ENCODE data around the gene GKN2. TPM values are rescaled to one million over a fixed set of nuclear protein-coding genes. Genes with fewer than 3 reads are reported as not detected.

The GKN2 gene
- total RNA-seq, 1 experiment from 2014 or later: not detected

DNA sequence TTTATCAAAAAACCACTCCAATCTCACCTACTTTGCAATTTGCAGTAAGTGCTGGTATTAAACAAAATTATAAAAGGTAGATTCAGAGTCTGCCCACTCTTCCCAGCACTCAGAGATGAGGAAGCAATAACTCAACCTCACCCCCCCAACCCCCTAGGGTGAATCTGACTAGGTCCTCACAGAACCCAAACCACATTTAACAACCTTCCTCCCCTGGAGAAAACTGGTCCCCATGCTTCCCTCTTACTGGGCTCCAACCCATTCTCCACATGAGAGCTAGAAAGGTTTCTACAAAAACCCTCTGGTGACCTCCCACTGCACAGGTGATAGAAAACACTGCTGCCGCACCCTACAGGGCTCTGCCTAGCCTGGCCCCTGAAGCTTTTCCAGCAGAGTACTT, 41.0 kb downstream of the GKN2 start:
- DNase-seq (ENCODE audit: low read depth, low spot score): no peak
- H2AFZ ChIP-seq (ENCODE audit: low read depth, low read length, poor library complexity, severe bottlenecking): no peak overlapping the region
- no peak for ATAC-seq
- no peaks in the 10 kb centered on the region for H3K9me2 ChIP-seq (ENCODE audit: insufficient read depth)
- H3K4me3 ChIP-seq (replicated peaks in 1 of 2; ENCODE audit: low read depth in 1 of 2, low read length in 2 of 2): no peak overlapping the region
- TF ChIP-seq SP1 (IDR thresholded peaks at IDR 0.05; ENCODE audit: low read depth): no peak
- TF ChIP-seq SIN3A (IDR thresholded peaks at IDR 0.05; ENCODE audit: low read depth): no peak
- TF ChIP-seq POLR2AphosphoS5 (IDR thresholded peaks at IDR 0.05; ENCODE audit: low read depth, low read length): no peak
- TF ChIP-seq, protein P1, sequence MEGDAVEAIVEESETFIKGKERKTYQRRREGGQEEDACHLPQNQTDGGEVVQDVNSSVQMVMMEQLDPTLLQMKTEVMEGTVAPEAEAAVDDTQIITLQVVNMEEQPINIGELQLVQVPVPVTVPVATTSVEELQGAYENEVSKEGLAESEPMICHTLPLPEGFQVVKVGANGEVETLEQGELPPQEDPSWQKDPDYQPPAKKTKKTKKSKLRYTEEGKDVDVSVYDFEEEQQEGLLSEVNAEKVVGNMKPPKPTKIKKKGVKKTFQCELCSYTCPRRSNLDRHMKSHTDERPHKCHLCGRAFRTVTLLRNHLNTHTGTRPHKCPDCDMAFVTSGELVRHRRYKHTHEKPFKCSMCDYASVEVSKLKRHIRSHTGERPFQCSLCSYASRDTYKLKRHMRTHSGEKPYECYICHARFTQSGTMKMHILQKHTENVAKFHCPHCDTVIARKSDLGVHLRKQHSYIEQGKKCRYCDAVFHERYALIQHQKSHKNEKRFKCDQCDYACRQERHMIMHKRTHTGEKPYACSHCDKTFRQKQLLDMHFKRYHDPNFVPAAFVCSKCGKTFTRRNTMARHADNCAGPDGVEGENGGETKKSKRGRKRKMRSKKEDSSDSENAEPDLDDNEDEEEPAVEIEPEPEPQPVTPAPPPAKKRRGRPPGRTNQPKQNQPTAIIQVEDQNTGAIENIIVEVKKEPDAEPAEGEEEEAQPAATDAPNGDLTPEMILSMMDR (IDR thresholded peaks at IDR 0.05 in 2 of 3, conservative IDR thresholded peaks at IDR 0.05 in 1 of 3; ENCODE audit: borderline replicate concordance in 1 of 3, insufficient read depth in 1 of 3, low read depth in 2 of 3, low read length in 2 of 3): no peak
- no peak for TF ChIP-seq EGR1 (IDR thresholded peaks at IDR 0.05; ENCODE audit: low read depth)
- TF ChIP-seq EZH2phosphoT487 (IDR thresholded peaks at IDR 0.05; ENCODE audit: borderline replicate concordance): no peak
- no peak for TF ChIP-seq YY1 (IDR thresholded peaks at IDR 0.05; ENCODE audit: extremely low read depth, insufficient replicate concordance, low read depth, low read length)
- TF ChIP-seq TCF7L2 (IDR thresholded peaks at IDR 0.05; ENCODE audit: borderline replicate concordance, extremely low read depth, insufficient read depth, insufficient read length): no peak
- no peak for TF ChIP-seq JUND (IDR thresholded peaks at IDR 0.05)
- TF ChIP-seq CBX3 (IDR thresholded peaks at IDR 0.05; ENCODE audit: low read depth): no peak
- no peak for TF ChIP-seq POLR2A (IDR thresholded peaks at IDR 0.05; ENCODE audit: borderline replicate concordance, extremely low read depth, insufficient read depth, insufficient read length)
- TF ChIP-seq, protein P2, sequence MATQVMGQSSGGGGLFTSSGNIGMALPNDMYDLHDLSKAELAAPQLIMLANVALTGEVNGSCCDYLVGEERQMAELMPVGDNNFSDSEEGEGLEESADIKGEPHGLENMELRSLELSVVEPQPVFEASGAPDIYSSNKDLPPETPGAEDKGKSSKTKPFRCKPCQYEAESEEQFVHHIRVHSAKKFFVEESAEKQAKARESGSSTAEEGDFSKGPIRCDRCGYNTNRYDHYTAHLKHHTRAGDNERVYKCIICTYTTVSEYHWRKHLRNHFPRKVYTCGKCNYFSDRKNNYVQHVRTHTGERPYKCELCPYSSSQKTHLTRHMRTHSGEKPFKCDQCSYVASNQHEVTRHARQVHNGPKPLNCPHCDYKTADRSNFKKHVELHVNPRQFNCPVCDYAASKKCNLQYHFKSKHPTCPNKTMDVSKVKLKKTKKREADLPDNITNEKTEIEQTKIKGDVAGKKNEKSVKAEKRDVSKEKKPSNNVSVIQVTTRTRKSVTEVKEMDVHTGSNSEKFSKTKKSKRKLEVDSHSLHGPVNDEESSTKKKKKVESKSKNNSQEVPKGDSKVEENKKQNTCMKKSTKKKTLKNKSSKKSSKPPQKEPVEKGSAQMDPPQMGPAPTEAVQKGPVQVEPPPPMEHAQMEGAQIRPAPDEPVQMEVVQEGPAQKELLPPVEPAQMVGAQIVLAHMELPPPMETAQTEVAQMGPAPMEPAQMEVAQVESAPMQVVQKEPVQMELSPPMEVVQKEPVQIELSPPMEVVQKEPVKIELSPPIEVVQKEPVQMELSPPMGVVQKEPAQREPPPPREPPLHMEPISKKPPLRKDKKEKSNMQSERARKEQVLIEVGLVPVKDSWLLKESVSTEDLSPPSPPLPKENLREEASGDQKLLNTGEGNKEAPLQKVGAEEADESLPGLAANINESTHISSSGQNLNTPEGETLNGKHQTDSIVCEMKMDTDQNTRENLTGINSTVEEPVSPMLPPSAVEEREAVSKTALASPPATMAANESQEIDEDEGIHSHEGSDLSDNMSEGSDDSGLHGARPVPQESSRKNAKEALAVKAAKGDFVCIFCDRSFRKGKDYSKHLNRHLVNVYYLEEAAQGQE (IDR thresholded peaks at IDR 0.05; ENCODE audit: low read depth): no peak
- TF ChIP-seq CEBPB (IDR thresholded peaks at IDR 0.05; ENCODE audit: low read depth): no peak
- TF ChIP-seq, protein P3, sequence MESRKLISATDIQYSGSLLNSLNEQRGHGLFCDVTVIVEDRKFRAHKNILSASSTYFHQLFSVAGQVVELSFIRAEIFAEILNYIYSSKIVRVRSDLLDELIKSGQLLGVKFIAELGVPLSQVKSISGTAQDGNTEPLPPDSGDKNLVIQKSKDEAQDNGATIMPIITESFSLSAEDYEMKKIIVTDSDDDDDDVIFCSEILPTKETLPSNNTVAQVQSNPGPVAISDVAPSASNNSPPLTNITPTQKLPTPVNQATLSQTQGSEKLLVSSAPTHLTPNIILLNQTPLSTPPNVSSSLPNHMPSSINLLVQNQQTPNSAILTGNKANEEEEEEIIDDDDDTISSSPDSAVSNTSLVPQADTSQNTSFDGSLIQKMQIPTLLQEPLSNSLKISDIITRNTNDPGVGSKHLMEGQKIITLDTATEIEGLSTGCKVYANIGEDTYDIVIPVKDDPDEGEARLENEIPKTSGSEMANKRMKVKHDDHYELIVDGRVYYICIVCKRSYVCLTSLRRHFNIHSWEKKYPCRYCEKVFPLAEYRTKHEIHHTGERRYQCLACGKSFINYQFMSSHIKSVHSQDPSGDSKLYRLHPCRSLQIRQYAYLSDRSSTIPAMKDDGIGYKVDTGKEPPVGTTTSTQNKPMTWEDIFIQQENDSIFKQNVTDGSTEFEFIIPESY (IDR thresholded peaks at IDR 0.05; ENCODE audit: extremely low read depth, insufficient replicate concordance, low read length): no peak
- no peak overlapping the region for H3K27ac ChIP-seq (ENCODE audit: low read depth, low read length)
- no peaks in the 10 kb centered on the region for H3K36me3 ChIP-seq (ENCODE audit: control insufficient read depth in 1 of 2, insufficient read depth in 2 of 2, low read length in 2 of 2)
- H4K20me1 ChIP-seq (ENCODE audit: insufficient read depth): no peaks in the 10 kb centered on the region
- no peak overlapping the region for H3K9ac ChIP-seq (ENCODE audit: low read length)
- ChIA-PET POLR2A (no interaction called here), CTCF (interaction anchor here (0.7 kb wide), 1 partner anchor 13 kb away, joined by 3 read pairs; no protein-coding TSS in a partner anchor), RAD21 (ENCODE audit: low non-redundant PET in 1 of 2, low total read pairs in 2 of 2, uncharacterized antibody in 2 of 2, unreplicated experiment in 2 of 2) (no interaction called here)
- H3K9me3 ChIP-seq (ENCODE audit: control insufficient read depth in 1 of 2, insufficient read depth in 1 of 2, low read depth in 1 of 2, low read length in 2 of 2): no peaks in the 10 kb centered on the region
- intact Hi-C loops (cut with micrococcal nuclease): no loop called here
- H3K27me3 ChIP-seq (ENCODE audit: insufficient read depth, low read length): no peaks in the 10 kb centered on the region
- no peak overlapping the region for H3K4me2 ChIP-seq (ENCODE audit: low read length)
- H3K4me1 ChIP-seq (ENCODE audit: control insufficient read depth in 1 of 2, insufficient read depth in 2 of 2, low read length in 2 of 2): peaks cover 20 to 23% of the 10 kb centered on the region in 2 experiments
- no peaks in the 10 kb centered on the region for H3K79me2 ChIP-seq (ENCODE audit: insufficient read depth, low read length)
- BruUV-seq (replicated peaks): no TSS peak
